Activated gamma-delta T cell (primary cell): ENCODE measurements around the gene MYL12A.
A peak's percentile ranks its signal among the peaks of the same experiment; 100 is the strongest.
"Not testable (repeated sequence)": the region's sequence is repeated elsewhere in the genome, so short reads cannot be mapped to it uniquely, and the experiment has no call there.

Experiments
- DNase-seq: peaks from one replicate; lab custom pipeline; 2025; lab: John Stamatoyannopoulos, UW

MYL12A gene

GRCh38 chr18:3255611-3256165, 8.1 kb downstream of the MYL12A start:
- DNase-seq, result no peak

- DNase-seq, result no peak
These were observed 9.4 kb downstream of the MYL12A start for GRCh38 chr18:3256693-3257626.

DNA sequence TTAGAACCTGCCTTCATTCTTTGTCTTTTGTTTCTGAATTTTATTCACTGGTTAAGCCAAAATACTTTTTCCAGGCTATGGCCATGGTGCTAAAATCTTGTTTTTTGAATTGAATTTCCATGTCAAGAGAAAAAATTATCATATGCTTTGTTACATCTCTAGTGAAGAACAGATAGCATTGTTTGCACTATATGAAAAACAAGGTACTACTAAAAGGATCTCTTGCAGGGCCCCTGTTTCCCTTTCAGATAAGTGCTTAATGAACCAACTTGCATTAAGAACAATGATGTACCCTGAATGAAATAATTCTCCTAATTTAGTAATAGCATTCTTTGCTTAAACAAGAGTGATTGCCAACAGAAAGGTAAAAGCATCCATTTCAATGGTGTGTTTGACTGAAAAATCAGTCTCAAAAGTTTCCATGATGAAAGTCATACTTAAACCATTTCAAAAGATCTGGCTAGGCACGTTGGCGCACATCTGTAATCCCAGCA, 10.1 kb downstream of the MYL12A start:
- DNase-seq, result no peak

DNA sequence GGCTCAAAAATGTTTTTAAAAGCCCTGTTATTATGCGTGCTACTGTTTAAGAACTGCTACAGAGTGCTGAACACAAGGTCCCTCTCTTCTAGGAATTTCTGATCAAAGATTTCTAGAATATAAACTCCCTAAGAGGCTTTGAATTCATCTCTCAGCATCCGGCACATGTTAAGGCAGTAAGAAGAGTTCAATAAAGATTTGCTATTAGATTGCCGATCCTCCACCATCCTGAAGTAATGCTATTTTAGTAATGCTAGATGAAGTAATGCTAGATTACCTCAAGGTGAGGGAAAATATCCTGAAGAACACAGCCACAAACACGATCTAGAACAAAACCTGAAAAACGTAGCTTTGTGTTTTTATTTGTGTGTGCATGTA, 13.4 kb downstream of the MYL12A start:
- DNase-seq, result no peak

GRCh38 chr18:3261373-3262233, 14.0 kb downstream of the MYL12A start, which contains the start of gene MYL12B:
TSS of gene MYL12B (plus strand) at chr18:3262133. CDS start at chr18:3272899, 10,766 bp downstream.
- DNase-seq, result peak; percentile 88

- DNase-seq, result peak; percentile 42
These were observed 14.9 kb downstream of the MYL12A start for GRCh38 chr18:3262234-3263131.

DNA sequence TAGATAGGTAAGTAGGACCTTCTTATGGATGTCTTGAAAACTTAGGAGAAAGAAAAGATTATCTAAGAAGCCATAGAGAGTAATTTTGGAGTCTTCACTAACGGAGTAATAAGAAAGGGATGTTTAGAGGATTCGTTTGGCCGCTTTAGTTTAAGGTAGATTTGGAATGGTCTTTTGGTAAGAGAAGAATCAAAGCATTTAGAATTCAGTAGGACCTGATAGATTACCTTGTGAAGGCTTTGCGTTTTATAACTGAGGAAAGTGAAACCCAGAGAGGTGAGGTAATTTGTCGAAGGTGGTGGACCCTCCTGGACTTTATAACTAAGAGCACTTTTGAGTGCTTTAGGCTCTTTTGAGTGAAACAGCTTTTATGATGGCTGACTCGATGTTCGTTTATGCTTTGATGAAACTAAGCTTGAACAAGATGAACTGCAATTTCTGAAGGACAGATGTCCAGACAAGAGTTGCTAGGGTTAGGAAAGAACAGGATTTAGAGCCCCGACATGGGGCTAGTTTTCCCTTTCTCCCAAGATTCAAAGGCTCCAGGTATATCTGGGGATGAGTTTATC, 15.6 kb downstream of the MYL12A start:
- no peak for DNase-seq

GRCh38 chr18:3264362-3264761, 16.8 kb downstream of the MYL12A start:
- no peak for DNase-seq

- no peak for DNase-seq
These were observed 18.0 kb downstream of the MYL12A start for GRCh38 chr18:3265564-3266033.

DNA sequence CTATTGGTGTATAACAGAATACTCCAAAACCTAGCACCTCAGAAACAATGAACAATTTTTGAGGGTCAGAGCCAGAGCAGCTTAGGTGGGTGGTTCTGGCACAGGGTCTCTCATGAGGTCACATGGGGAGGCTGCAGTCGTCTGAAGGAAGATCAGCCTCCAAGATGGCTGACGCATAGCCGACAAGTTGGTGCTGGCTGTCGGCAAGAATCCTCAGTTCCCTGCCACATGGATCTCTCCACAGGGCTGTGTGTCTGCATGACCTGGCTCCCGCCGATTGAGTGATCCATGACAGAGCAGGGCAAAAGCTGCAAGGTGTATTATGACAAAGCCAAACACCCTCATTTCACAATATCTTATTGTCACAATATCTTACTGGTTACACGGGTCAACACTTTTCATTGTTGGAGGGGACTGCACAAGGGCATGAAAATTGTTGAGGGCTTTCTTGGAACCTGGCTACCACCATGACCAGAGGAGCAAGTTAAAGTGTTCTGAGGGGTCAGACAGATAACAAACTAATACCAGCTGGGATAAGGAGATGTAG, 18.5 kb downstream of the MYL12A start:
- no peak for DNase-seq

- DNase-seq, result no peak
These were observed 20.7 kb downstream of the MYL12A start for GRCh38 chr18:3268306-3268705.

DNA sequence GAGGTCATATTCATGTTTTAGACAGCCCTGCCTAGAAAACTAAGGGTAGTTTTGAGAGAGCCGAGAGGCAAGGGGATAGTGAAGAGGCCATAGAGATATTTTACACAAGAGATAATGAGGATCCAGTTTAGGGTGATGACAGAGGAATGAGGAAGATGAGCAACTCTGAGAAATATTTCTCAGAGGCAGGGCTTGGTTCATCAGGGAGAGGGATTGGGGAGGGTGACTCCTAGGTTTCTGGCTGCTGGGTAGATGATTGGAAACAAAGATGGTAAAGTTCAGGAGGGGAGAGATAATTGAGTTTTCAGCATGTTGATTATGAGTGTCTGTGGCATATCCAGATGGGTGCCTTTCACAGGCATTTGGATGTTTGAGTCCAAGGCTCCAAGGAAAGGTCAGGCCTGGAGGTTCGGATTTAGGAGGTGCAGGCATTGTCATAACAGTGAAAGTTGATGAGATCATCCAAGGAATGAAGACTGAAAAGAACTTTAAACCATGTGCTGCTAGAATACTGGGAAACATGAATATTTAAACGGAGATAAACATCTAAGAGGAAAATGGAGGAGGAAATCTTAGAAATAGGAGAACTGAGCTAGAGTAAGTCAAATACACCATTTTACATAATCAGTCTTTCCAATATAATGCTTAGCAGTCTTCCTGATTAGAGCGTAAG, 21.8 kb downstream of the MYL12A start:
- no peak for DNase-seq

DNA sequence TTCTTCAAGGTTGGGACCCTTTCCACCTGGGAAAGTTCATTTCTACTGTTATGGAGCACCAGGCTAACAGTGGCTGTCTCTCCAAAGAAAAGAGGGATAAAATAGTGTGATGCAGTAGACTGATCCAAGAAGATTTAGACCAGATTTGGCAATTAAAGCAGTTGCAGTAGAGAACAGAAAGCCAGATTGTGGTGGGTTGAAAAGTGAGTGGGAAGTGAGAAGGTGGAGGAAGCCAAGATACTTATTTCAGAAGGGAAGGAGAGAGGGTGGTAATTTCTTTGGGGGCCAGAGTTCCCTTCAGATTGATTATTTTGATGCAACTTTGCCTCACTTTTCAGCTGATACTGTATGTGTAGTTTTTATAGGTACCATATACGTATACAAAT, 22.3 kb downstream of the MYL12A start:
- DNase-seq, result no peak

- DNase-seq, result no peak
These were observed 25.4 kb downstream of the MYL12A start for GRCh38 chr18:3273042-3273441.

DNA sequence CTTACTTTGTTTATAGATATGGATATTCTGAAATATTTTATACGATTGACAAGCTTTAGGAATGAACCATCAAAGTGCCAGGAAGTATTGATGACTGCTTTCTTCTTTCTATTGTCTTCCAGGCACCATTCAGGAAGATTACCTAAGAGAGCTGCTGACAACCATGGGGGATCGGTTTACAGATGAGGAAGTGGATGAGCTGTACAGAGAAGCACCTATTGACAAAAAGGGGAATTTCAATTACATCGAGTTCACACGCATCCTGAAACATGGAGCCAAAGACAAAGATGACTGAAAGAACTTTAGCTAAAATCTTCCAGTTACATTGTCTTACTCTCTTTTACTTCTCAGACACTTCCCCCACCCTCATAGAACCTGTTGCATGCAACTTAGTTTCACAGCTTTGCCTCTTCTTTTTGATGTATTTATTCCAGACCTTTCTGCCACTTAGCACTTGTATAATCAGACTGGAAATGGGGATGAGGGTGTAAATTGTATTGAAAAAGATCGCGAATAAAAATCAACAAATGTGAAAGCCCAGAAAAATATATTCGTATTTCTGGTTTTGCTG, 30.1 kb downstream of the MYL12A start:
- not testable (repeated sequence) for DNase-seq

DNA sequence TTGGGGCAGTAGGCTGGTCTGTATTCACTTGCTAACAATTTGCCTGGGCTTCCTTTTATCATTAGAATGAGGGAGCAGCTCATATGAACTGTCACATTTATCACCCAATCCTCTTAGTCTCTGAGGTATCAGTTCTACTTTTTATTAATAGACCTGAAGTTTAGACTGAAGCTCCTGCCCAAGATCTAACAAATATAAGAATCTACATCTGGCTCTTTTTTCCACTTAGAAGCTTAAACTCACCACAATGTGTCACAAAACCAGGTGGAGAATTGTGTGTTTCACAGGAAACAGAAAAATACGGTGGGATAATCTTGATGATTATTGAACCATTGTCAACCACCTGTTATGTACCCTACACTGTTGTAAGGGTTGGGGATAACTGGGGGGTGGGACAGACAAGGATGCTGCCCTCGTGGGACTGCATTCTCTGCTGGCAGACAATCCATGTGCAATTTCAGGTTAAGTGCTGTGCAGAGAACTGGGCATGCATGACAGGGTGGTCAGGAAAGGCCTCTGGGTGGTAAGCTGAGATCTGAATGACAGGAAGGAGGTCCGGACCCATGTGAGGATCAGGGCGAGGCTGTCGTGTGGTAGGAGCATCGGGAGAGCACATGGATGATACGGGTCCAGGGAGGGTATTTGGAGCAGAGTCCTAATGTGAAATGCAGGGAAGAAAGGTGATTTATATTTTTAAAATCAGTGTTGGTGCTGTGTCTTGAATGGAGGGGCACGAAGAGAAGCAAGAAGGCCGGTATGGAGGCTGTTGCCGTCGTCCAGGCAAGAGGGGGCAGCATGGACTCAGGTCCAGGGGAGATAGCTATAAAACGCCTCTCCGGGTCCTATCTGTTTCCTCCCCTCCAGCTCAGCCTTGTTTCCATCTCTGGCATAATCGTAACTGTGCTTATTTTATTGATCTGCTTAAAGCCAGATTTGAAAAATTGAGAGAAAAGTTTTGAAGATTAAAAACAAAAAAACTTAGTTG, 31.9 kb downstream of the MYL12A start:
- DNase-seq, result no peak

DNA sequence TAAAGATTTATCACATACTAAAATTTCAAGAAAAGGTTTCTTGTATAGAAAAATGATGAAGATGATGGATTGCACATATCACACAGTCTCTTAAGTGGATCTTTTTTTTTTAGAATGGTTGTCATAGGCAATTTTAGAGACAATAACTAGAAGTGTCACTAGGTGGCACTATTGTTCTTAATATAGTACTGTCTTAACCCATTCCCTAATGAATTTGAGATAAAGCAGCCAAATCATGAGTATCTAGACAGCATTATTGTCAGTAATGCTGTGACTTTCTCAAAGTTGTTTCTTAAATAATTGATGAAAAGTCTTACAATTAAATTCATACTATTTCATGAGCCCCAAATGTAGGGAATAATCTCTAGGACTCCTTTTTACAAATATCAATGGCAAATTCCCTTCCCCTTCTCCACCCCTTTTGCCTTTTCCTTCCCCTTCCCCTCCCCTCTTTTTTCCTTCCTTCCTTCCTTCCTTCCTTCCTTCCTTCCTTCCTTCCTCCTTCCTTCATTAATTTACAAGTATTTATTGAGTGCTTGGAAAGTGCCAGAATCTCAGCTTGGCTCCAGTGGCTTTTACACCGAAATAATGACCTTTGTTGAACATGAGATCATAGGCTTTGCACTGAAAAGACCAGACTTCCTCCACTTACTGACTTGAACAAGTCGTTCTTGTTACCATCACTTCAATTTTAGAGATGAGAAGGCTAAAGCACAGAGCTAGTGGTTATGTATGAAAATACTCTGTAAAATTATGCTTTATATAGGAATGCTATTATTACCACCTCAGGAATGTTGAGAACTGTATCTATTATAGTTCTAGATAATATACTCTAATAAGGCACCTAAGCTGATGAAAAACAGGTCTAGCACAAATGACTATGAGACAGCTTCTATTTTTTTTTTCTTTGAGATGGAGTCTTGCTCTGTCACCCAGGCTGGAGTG, 34.1 kb downstream of the MYL12A start:
- no peak for DNase-seq
